Liver (tissue), 9 donors: Measurements from ENCODE around the gene RNF212. TPM values are rescaled to one million over a fixed set of nuclear protein-coding genes. Genes with fewer than 3 reads are reported as not detected.
"Not testable (repeated sequence)": the region's sequence is repeated elsewhere in the genome, so short reads cannot be mapped to it uniquely, and the experiment has no call there.

ENCODE experiments used
- DNase-seq: peaks from one replicate; pipeline ENCODE4 v3.0.0-alpha.2; 2017; ENCODE audit warnings: low spot score
- H3K27ac ChIP-seq, 2 donors: one replicate each; pipeline ENCODE4 v1.7.0; 2013; ENCODE audit warnings: inconsistent platforms in 2 of 2, low read length in 2 of 2, control low read depth in 1 of 2, low read depth in 1 of 2, mild to moderate bottlenecking in 1 of 2
- H3K27me3 ChIP-seq, 4 donors: one replicate each; pipeline versions ENCODE4 v1.6.1 to v1.7.0; 2013; ENCODE audit warnings: low read length in 3 of 4, inconsistent platforms in 1 of 4, mild to moderate bottlenecking in 1 of 4, moderate library complexity in 1 of 4; ENCODE audit not compliant: control insufficient read depth in 4 of 4, insufficient read depth in 4 of 4
- H3K36me3 ChIP-seq, 4 donors: one replicate each; pipeline versions ENCODE4 v1.6.1 to v1.7.0; 2013; ENCODE audit warnings: low read length in 3 of 4, mild to moderate bottlenecking in 3 of 4, low read depth in 1 of 4, moderate library complexity in 1 of 4; ENCODE audit not compliant: control insufficient read depth in 4 of 4, insufficient read depth in 3 of 4
- H3K4me1 ChIP-seq, 4 donors: one replicate each; pipeline versions ENCODE4 v1.6.1 to v1.7.0; 2013; ENCODE audit warnings: low read length in 3 of 4, mild to moderate bottlenecking in 3 of 4, moderate library complexity in 1 of 4; ENCODE audit not compliant: control insufficient read depth in 4 of 4, insufficient read depth in 4 of 4
- H3K4me3 ChIP-seq, 3 donors: one replicate each; pipeline versions ENCODE4 v1.6.1 to v1.7.0; 2013; ENCODE audit warnings: low read length in 3 of 3, control low read depth in 1 of 3, low read depth in 1 of 3, mild to moderate bottlenecking in 1 of 3
- H3K9ac ChIP-seq, 2 donors: one replicate each; pipeline ENCODE4 v1.7.0; 2013; ENCODE audit warnings: low read length in 2 of 2, mild to moderate bottlenecking in 2 of 2, moderate library complexity in 2 of 2, control low read depth in 1 of 2, low read depth in 1 of 2
- H3K9me3 ChIP-seq, 4 donors: one replicate each; pipeline versions ENCODE4 v1.6.1 to v1.7.0; 2013; ENCODE audit warnings: low read length in 3 of 4; ENCODE audit not compliant: control insufficient read depth in 4 of 4
- ATF3 ChIP-seq: IDR thresholded peaks from 2 replicates; pipeline ENCODE4 v1.6.1; 2016; ENCODE audit warnings: antibody characterized with exemption
- CTCF ChIP-seq: fragments of 150-350 bp; IDR thresholded peaks from 2 replicates; pipeline ENCODE4 v1.5.1; 2017; ENCODE audit warnings: improper control_type of control experiment, low read depth, low read length; ENCODE audit not compliant: missing input control
- FOXA1 ChIP-seq: IDR thresholded peaks from 2 replicates; pipeline ENCODE4 v1.6.1; 2016; ENCODE audit warnings: antibody characterized with exemption
- FOXA2 ChIP-seq: IDR thresholded peaks from 2 replicates; pipeline ENCODE4 v1.6.1; 2016; ENCODE audit warnings: antibody characterized with exemption
- GABPA ChIP-seq, 2 donors: IDR thresholded peaks in 1 of 2; conservative IDR thresholded peaks in 1 of 2; 2 replicates each; pipeline ENCODE4 v1.6.1; 2016; ENCODE audit warnings: antibody characterized with exemption in 2 of 2, mild to moderate bottlenecking in 1 of 2, moderate library complexity in 1 of 2
- HNF4A ChIP-seq, 2 donors: conservative IDR thresholded peaks; 2 replicates each; pipeline ENCODE4 v1.6.1; 2016; ENCODE audit warnings: antibody characterized with exemption in 2 of 2, mild to moderate bottlenecking in 2 of 2
- HNF4G ChIP-seq: IDR thresholded peaks from 2 replicates; pipeline ENCODE4 v1.6.1; 2016; ENCODE audit warnings: antibody characterized with exemption
- JUND ChIP-seq, 2 donors: IDR thresholded peaks; 2 replicates each; pipeline ENCODE4 v1.6.1; 2016; ENCODE audit warnings: antibody characterized with exemption in 2 of 2
- MAX ChIP-seq: IDR thresholded peaks from 2 replicates; pipeline ENCODE4 v1.6.1; 2016; ENCODE audit warnings: antibody characterized with exemption
- NR2F2 ChIP-seq: IDR thresholded peaks from 2 replicates; pipeline ENCODE4 v1.6.1; 2016; ENCODE audit warnings: antibody characterized with exemption
- RAD21 ChIP-seq, 2 donors: IDR thresholded peaks; 2 replicates each; pipeline ENCODE4 v1.6.1; 2016; ENCODE audit warnings: antibody characterized with exemption in 2 of 2, mild to moderate bottlenecking in 2 of 2
- SP1 ChIP-seq: IDR thresholded peaks from 2 replicates; pipeline ENCODE4 v1.6.1; 2018; ENCODE audit warnings: antibody characterized with exemption, mild to moderate bottlenecking
- TAF1 ChIP-seq: conservative IDR thresholded peaks from 2 replicates; pipeline ENCODE4 v1.6.1; 2016; ENCODE audit warnings: antibody characterized with exemption, mild to moderate bottlenecking
- YY1 ChIP-seq: IDR thresholded peaks from 2 replicates; pipeline ENCODE4 v1.6.1; 2016; ENCODE audit warnings: antibody characterized with exemption, mild to moderate bottlenecking
- WGBS: extraction: QIAGEN DNeasy Blood & Tissue Kit; methylation state at CpG from one replicate; pipeline ENCODE4 v1.1.7; 2013; 5-methylcytosine and 5-hydroxymethylcytosine counted together
- polyA plus RNA-seq, 2 donors: library from polyadenylated mRNA; stranded (reverse) in 1 of 2; unstranded in 1 of 2; fragments of 200-250 nt in 1 of 2; fragments of >200 nt in 1 of 2; fragmentation: Nextera tagmentation in 1 of 2; extraction: Ambion mirVana in 1 of 2; gene quantifications; one replicate each; pipeline versions ENCODE4 v1.2.1 to v1.2.3, GENCODE V29; 2013 to 2015
- total RNA-seq, 2 donors: library from RNA; depleted of rRNA; stranded (reverse); fragments of >200 nt; gene quantifications; one replicate each; pipeline ENCODE4 v1.2.3, GENCODE V29; 2014
- donor health status: healthy.
- donor health status: healthy.
- donor health status: healthy.
- donor health status: healthy.
- donor health status: healthy.

RNF212 gene
- total and polyA plus RNA-seq, 4 donors, result 0.32 to 0.47 (median 0.38) TPM; not detected in 1

- no peak for DNase-seq
- H3K4me1 ChIP-seq, result no peaks in the 10 kb centered on the region
- TF ChIP-seq CTCF, result no peak
- TF ChIP-seq GABPA (IDR thresholded peaks at IDR 0.05 in 1 of 2, conservative IDR thresholded peaks at IDR 0.05 in 1 of 2), result no peak
- no peak for TF ChIP-seq FOXA1
- no peak for TF ChIP-seq RAD21 (IDR thresholded peaks at IDR 0.05)
- TF ChIP-seq YY1, result no peak
- no peak for TF ChIP-seq ATF3
- no peak for TF ChIP-seq MAX
- no peak for TF ChIP-seq HNF4A (conservative IDR thresholded peaks at IDR 0.05)
- no peak for TF ChIP-seq SP1
- no peak for TF ChIP-seq TAF1
- no peak for TF ChIP-seq JUND (IDR thresholded peaks at IDR 0.05)
- TF ChIP-seq HNF4G, result no peak
- TF ChIP-seq NR2F2, result no peak
- TF ChIP-seq FOXA2, result no peak
- 46% methylated on average over 34 of the region's 34 CpGs for WGBS
- H3K27me3 ChIP-seq, result peaks cover 0 to 14% (median 6%) of the 10 kb centered on the region in 4 donors
- no peak overlapping the region for H3K27ac ChIP-seq
- no peaks in the 10 kb centered on the region for H3K9me3 ChIP-seq
- no peak overlapping the region for H3K9ac ChIP-seq
- no peaks in the 10 kb centered on the region for H3K36me3 ChIP-seq
- H3K4me3 ChIP-seq, result no peak overlapping the region
Observed at GRCh38 chr4:1055721-1056590, 57.4 kb downstream of the RNF212 start.

GRCh38 chr4:1055243-1055701 is 58.1 kb downstream of the RNF212 start:
- not testable (repeated sequence) for H3K27ac ChIP-seq
- peaks cover 0 to 14% (median 6%) of the 10 kb centered on the region in 4 donors for H3K27me3 ChIP-seq

GRCh38 chr4:1054696-1055242 is 58.6 kb downstream of the RNF212 start:
- H3K36me3 ChIP-seq, H3K4me1 ChIP-seq, H3K9ac ChIP-seq, DNase-seq, H3K4me3 ChIP-seq, H3K9me3 ChIP-seq, H3K27ac ChIP-seq: not testable (repeated sequence)
- peaks cover 0 to 14% (median 6%) of the 10 kb centered on the region in 4 donors for H3K27me3 ChIP-seq
- 43% methylated on average over 8 of the region's 11 CpGs for WGBS

More at GRCh38 chr4:1055243-1055701, 58.1 kb downstream of the RNF212 start:
- not testable (repeated sequence) for H3K9me3 ChIP-seq, H3K4me1 ChIP-seq, H3K9ac ChIP-seq, DNase-seq, H3K4me3 ChIP-seq, H3K36me3 ChIP-seq
- 31% methylated on average over 13 of the region's 13 CpGs for WGBS

GRCh38 chr4:1053891-1054290 is 59.5 kb downstream of the RNF212 start:
- not testable (repeated sequence) for H3K27ac ChIP-seq, DNase-seq, H3K4me3 ChIP-seq, H3K9ac ChIP-seq, H3K36me3 ChIP-seq, H3K9me3 ChIP-seq, H3K4me1 ChIP-seq
- WGBS, result 54% methylated on average over 7 of the region's 7 CpGs
- H3K27me3 ChIP-seq, result peaks cover 0 to 14% (median 6%) of the 10 kb centered on the region in 4 donors
